Activated CD4-positive, alpha-beta T cell treated with anti-CD3 and anti-CD28 coated beads, Interleukin-2, amount 50 U/mL, for 1 hour (primary cell): ENCODE measurements around the gene ADAM15.

Experiments
- DNase-seq: peaks from one replicate; pipeline ENCODE4 v3.0.0-alpha.2; 2020

Gene ADAM15

DNA sequence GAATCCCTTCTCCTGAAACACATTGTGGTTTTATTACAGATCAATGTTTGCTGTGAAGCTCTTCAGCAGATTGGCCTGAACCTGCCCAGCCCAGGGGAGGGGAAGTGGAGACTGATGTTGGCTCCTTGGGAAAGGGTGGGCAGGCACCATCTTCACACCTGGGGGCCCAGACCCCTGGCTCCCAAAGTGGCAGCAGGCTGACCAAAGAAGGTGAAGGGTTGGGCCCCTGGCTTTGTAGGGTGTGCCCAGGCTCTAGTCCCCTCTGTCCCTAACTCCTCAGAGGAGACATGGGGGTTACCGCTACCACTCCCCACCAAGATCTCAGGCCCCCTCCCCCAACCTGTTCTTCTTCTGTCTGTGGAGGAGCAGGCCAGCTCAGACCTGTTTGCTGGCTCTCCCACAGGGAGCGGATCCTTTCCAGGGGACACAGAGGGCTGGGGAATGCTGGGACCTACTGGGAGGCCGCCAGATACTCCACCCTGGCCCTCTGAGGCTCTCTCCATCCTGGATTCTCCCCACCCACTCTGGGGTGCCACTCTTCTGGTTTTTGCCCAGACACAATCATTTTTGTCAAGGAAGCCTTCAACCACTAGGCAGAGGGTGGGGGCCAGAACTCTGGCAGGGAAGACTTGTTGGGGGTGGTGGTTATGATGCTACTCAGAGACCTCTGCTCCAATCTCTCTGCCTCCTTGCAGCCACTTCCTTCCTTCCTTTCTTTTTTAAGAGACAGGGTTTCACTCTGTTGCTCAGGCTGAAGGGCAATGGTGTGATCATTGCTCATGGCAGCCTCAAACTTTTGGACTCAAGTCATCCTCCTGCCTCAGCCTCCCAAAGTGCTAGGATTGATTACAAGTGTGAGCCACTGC lies 22.5 kb downstream of the ADAM15 start:
- DNase-seq: no peak

DNA sequence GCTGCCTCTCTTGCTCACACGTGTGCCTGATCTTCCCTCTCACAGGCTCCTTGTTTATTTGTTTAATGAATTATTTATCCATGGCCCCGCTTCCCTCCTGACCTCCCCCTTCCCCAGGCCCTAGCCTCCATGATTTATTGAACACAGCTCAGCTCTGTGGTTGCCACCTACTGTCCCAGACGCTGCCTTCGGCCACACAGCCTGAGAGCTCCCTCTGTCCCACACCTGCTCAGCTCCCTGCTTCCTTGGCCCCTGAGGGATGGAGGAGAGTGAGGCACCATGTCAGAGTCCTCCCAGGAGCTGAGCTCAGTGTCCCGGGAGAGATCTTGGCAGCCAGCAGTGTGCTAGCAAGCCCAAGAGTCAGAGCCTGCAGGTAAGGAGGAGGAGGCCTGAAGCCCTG lies 24.4 kb downstream of the ADAM15 start:
- no peak for DNase-seq

DNA sequence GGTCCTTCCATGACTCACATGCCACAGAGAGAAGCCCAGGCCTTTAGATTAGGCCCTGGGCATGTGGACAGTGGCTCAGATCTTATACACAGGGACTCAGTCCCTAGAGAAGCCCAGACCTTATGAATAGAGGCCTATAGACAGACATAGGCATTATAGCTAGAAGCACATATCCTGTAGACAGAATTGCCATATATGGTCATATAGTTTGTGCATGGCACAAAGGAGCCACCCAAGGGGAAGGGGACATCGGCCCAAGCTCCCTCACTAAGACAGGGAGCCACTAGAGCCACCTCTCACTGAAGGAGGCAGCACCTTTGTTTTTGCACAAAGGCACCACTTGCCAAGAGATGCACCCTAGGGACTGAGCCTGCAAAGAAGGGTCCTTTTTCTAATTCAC lies 25.3 kb downstream of the ADAM15 start:
- no peak for DNase-seq

DNA sequence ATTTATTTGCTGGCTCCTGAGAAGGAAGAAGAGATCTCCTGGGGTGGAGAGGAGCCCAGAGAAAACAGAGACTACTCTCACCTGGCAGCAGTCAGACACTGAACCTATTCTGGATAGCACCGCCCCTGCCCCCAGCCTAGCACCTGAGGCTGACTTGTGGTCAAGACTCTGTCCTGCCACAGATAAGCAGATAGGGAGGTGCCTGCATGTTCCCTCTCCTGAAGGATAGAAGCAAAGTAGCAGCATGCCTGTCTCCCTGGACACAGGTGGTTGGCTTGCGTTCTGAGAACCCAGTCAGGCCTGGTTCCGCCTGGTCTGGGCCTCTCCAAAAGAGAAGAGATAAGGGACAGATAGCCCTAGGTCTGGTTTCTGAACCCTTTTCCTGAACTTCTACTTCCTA lies 26.2 kb downstream of the ADAM15 start:
- DNase-seq: no peak

DNA sequence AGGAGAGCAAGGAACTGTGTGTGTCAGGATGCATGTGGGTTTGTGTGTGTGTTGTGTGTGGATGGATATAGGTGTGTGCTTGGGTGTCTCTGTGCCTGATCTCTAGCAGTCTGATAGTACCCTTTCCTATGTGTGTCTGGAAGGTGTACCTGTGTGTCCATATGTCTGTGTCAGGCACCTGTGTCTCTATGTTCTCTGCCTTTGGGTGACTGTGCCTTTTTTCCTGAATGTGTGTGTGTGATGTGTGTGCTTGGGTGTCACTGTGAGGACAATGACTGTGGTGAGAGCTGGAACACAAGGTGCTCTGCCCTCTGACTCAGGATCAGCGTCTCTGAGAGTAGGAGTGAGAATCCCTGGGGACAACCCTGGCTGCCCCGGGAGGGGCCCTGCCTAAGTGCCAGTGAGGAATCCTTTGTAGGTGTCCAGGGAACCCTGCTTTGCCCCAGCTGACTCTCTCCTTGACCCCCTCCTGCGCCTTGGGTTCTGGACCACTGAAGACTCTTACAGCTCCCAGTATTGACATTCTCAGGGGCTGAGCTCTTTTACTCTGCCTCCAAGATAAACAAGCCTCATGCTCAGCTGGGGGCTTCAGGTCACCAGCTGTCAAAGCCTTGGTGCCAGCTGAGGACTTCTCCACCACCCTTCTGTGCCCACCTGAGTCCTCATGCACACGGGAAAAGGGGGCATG lies 26.8 kb downstream of the ADAM15 start:
- no peak for DNase-seq

DNA sequence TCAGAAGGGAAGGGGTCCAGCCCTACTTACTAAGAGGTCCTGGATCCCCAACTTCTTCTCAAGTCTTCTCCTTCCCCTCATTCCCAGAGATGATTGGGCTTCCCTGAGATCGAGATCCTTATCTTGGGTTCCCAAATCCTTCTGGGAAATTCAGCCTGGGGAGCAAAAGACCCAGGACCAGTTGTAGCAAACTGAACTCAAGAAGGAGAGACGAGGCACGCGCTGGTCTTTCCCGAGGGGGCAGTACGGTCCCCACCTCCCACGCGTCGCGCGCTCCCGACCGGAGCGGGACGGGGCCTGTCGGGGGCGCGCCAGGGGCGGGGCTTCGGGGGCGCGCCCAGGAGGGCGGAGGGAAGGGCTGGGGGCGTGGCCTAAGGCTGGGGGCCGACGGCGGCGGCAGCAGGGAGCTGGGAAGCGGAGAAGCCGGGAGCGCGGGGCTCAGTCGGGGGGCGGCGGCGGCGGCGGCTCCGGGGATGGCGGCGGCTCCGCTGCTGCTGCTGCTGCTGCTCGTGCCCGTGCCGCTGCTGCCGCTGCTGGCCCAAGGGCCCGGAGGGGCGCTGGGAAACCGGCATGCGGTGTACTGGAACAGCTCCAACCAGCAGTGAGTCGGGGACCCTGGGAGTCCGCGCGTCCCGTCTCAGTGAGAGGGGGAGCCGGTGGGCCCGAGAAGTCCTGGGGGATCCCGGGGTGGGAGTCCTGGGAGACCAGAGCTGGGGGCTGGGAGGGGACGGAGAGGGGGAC lies 27.5 kb downstream of the ADAM15 start, which contains the start of gene EFNA3:
Gene EFNA3, plus strand, starts transcription at position 369 of the 741 bp plus-strand sequence. Its CDS starts 105 bp downstream, at position 474.
- peak; percentile 58 for DNase-seq

DNA sequence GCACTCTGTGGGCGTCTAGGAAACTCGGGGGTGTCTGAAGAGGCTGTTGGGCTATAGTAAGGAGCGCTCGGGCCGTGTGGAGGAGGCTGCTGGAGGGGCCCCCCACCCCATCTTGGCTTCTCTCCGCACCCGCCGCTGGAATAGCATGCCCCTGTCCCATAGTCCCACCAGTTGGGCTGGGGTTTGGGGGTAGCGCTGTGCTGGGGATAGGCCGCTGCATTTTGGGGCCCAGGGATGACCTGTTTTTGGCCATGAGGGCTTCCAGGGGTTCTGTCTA lies 28.0 kb downstream of the ADAM15 start:
- DNase-seq: no peak

DNA sequence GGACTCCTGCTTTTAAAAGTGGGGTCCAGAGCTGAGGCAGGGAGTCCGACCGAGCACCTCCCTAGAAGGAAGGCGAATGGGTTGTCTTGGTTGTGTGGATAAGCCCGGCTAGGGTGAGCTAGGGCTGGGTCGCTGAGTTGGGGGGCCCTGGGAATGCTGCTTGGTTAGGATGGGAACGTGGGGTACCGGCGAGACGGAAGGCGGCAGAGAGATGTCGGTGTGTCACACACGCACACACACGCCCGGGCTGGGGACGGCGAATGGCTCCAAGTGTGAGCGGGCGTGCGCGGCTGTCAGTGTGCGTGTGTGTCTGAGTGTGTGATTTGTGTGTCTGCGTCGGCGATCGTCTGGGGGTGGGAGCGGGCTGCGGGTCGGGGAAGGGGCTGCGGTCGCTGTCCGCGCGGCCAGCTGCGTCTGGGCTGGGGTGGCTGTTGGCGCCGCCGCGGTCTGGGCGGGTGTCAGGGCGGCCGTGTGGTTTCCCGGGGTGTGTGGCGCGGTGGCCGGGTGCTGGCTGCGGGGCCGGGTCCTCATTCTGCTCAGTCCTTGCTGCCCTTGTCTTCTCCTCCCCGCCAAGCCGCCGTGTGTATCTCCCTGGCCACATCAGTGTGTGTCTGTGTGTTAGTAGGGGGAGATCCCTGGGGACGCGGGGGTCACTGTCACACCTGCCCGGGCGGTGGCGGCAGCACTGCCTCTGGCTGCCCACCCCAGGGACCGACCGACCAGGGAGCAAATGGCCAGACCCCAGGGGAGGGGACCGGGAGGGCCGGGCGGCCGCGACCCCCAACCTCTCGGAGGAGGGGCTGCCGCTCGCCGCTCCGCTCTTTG lies 28.6 kb downstream of the ADAM15 start:
- no peak for DNase-seq

DNA sequence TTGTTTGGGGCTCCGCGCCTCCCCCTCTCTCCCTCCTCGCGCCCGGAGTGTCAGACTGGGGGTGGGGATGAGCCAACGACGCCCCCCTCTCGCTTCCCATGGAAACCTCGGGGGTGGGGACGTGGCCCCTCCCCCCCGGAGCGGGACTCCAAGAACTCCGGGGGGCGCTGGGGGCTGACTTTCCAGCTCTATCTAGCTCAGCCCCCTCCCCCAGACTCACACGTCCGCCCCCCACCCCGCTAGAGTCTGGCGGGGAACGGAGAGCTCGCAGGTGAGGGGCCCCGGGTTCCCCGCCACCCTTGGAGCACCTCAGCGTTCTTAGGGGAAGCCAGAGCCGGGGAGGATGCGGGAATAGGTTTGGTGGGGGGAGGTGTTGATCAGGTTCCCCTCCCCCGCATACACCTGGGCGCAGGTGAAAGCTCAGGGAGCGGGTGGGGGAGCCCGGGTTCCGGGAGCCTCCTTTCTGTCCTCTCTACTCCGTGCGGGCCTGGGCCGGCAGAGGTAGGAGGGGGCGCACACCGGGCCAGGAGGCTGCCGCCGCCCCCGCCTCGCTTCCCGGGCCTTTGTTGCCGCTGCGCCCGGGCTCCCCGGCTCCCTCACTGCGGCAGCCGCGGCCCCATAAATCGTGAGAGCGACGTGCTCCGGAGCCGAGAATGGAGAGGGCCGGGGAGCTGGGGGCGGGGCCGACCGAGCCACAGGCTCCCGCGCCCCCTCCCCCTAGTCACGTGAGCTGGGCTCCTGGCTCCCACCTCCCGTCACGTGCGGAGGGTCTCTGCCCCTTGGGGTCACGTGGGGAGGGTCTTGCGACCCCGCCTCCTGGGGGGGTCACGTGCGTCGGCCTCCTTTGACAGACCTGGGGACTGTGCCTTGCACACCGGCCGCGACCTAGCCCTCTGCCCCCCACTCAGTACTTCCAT lies 29.5 kb downstream of the ADAM15 start:
- DNase-seq: no peak

DNA sequence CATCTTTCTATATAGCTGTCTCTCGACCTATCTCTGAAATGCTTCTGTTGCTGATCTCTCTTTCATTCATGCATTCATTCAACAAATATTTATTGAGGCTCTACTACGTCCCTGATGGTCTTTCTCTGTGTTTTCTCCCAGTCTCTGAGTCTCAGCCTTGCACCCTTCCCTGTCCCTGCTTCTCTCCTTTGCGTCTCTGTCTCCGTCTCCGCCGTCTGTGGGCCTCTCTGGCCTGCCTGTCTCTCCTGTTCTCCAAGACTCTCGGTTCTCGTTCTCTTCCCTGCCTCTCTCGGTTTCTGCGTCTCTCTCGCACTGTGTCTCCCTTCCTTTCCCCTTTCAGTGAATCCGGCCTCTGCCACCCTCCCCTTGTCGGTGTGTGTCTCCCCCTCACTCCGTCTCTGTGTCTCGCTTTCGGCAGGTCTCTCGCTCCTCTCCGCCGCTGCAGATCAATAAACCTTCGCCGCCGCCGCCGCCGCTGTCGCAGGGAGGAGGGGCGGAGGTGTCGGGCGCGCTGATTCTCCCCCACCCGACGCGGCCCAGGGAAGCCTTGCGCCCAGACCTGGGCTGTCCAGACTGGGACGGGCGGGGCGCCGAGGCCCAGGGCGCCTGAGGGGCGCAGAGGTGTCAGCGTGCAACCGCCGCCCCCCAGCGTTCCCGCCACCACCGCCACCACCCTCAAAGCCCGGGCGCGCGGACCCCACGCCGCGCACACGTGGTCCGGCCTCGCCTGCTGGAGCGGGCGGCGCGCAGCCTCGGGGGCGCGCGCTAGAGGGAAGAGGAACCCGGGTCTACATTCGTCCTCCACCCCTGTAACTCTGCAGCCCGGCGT lies 30.6 kb downstream of the ADAM15 start:
- no peak for DNase-seq

DNA sequence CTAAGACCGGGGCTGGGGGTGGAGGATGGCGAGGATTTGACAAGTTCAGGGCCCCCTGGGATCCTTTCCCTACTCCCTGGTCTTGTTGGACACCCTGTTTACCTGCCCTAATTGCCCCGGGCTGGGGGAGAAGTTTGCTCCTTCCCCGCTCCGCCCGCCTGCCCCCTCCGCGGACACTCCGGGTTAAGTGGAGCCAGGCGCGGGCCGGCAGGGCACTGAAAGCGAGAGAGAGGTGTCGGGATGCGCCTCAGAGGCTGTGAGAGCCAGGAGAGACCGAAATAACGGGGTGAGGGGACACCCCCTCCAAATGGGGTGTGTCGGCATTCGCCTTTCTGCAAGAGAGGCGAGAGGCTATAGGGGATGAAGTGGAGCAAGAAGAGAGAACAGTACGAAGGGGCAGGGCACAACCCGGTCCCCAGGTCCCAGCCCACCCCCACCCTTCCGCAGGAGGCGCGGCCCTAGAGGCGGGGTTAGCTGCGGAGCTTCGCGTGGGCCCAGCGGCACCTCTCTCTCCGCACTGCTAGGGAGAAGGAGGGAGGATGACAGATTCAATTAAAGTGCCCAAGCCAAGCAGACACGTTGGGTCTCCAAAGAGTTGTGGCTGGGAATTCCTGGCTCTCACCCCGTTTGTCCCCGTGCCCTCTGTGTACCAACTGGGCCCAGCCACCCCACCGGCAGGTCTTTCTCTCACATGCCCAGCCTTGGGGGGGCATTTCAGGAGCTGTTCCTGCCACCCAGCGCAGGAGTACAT lies 31.4 kb downstream of the ADAM15 start:
- no peak for DNase-seq

DNA sequence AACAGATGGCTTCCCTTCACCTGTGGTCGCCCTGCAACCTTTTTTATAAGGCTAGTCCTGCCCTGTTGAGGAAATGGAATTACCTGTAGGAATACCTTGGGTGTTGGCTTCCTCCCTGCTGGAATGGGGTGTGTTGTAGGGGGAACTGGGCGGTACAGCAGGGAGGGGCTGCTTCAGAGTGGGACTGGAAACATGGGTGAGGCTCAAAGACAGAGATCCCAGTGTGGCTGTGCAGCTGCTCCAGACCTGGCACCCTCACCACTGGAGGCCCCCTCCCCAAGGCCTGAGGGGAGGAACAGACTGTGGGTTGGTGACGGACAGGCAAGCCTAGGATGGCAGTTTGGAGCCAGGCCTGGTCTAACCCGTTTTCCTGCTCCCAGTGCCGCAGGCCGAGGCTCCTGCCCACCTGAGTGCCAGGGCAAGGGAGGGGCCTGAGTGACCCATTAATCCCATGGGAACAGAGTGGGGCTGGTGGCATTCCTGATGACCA lies 32.0 kb downstream of the ADAM15 start:
- no peak for DNase-seq

DNA sequence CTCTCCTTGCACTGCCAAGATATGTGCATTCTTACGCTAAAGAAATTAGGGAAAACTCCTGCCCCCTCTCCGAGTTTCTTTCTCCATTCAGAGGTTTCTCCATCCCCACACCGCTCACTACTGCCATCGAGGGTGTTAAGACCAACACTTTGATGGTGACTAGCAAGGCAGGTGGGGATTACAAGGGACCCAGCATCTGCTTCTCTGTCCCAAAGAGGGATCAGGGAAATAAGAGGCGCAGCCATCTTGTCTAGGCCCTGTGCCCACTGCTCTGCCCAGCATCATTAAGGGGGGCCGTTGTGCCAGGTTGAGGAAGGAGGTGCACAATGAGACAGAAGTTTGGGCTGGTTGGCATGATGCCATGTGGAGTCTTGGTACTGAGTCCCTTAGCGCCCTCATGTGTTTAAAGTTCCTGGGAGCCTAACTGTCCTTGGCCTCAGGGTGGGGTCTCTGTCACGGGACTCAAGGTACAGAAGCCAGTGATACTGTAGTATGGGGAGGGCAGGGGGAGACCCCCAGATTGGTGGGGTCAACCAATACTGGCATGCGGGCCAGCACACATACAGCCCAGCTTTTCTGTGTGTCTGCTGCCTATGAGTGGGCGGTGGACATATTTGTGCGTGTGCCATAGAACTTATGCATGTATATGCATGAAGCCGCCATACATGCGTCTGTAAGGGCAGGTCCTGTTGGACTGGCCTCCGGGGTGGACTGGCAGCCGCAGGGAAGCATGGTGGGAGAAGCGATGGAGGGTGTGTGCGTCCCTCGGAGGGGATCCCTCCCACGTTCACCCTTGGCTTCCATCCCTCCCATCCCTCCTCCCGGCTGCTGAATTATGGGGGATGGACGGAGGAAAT lies 33.0 kb downstream of the ADAM15 start:
- DNase-seq: no peak

DNA sequence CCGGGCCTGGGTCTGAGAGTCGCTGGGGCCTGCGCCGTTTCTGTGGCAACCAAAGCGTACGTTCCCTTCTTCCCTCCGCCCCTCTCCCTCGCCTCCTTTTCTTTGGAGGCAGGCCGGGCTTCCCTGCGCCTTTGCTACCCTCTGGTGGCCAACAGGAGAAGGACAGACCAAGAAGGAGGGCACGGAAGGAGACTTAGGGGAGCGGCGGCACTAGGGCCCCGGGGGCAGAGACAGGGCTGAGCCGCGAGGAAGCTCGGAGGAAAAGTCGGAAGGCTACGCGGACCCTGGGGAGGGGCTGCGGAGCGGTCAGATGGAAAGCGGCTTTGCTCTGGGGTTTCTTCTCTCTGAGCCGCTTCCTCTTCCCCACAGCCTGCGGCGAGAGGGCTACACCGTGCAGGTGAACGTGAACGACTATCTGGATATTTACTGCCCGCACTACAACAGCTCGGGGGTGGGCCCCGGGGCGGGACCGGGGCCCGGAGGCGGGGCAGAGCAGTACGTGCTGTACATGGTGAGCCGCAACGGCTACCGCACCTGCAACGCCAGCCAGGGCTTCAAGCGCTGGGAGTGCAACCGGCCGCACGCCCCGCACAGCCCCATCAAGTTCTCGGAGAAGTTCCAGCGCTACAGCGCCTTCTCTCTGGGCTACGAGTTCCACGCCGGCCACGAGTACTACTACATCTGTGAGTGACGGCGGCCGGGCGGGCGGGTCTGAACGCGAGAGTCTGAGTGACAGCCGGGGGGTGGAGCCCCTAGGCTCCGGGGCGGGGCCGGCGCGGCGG lies 33.8 kb downstream of the ADAM15 start:
- DNase-seq: peak; percentile 88

DNA sequence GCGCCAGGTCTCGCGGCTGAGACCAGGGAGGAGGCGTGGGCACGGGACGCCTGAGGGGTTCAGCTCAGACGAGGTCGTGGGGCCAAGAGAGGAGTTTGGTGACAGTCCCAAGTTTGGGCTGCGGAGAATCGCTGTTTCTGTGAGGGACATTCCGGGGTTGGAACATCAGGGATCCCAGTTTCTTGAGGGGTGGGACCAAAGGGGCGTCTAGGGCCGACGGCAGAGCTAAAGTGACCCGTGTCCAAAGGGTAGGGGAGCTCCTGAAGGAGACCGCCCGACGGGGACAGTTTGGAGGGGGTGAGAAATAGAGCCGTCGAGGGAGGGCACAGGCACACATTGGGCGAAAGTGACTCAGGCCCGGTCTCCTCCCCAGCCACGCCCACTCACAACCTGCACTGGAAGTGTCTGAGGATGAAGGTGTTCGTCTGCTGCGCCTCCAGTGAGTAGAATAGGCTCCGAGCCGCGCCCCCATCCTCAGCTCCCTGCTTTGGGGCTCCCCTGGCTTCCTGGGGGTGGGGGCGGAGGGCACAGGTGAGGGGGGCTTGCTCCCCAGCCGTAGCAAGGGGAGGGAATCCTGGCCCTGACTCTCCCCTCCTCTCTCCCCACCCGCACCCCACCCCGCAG lies 34.5 kb downstream of the ADAM15 start:
- peak; percentile 75 for DNase-seq

DNA sequence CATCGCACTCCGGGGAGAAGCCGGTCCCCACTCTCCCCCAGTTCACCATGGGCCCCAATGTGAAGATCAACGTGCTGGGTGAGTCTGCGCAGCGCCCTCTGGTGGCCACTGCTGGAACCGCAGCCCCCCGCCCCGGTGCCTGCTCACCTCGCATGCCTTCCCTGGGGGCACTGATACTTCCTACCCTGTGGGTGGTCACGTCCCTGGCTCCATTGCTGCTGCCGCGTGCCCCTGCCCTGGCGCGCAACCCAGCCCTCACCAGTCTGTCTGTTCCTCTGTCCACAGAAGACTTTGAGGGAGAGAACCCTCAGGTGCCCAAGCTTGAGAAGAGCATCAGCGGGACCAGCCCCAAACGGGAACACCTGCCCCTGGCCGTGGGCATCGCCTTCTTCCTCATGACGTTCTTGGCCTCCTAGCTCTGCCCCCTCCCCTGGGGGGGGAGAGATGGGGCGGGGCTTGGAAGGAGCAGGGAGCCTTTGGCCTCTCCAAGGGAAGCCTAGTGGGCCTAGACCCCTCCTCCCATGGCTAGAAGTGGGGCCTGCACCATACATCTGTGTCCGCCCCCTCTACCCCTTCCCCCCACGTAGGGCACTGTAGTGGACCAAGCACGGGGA lies 35.1 kb downstream of the ADAM15 start:
- peak; percentile 80 for DNase-seq
